GM12878 (cell line): ENCODE results near the gene CACNA1I. TPM values are rescaled to one million over a fixed set of nuclear protein-coding genes. Genes with fewer than 3 reads are reported as not detected.

Experiments used
- ATAC-seq: fragments of 200-7000 bp; cut with Tn5 transposase; 3 replicates; pipeline ENCODE4 v1.9.1; 2020; ENCODE audit warnings: mild to moderate bottlenecking, moderate library complexity
- BruUV-seq: library from RNA; stranded (reverse); fragments of 400-500 nt; replicated peaks from 2 replicates; lab custom pipeline; 2021; lab: Mats Ljungman, UMichigan
- CTCF ChIA-PET: fragments of 300-600 bp; sonication (Branson Sonifier 250); formaldehyde crosslinking; extraction: SDS; loops from one replicate; lab custom pipeline; 2021; ENCODE audit warnings: inconsistent platforms; lab: Yijun Ruan, JAX
- POLR2A ChIA-PET: fragments of 350-600 bp; formaldehyde crosslinking; extraction: SDS; loops from one replicate; lab custom pipeline; 2021; ENCODE audit warnings: inconsistent platforms; lab: Charles Lee
- RAD21 ChIA-PET: fragments of 300-600 bp; sonication (Branson Sonifier 250); formaldehyde crosslinking; loops from one replicate; lab custom pipeline; 2023; ENCODE audit warnings: antibody characterized with exemption; ENCODE audit not compliant: unreplicated experiment; lab: Charles Lee
- SMC1A ChIA-PET: fragments of 300-600 bp; sonication (Branson Sonifier 250); formaldehyde crosslinking; loops from one replicate; lab custom pipeline; 2023; ENCODE audit not compliant: unreplicated experiment, uncharacterized antibody; lab: Charles Lee
- DNase-seq: peaks from one replicate; pipeline ENCODE4 v3.0.0-alpha.2; 2011; ENCODE audit warnings: low read depth, low spot score
- FAIRE-seq: peaks from 3 replicates; lab custom pipeline; 2011; peaks lifted over from hg19 to GRCh38; lab: Jason Lieb, UNC
- H2AFZ ChIP-seq: 2 replicates; pipeline ENCODE4 v1.6.0; 2011; ENCODE audit warnings: low read depth, low read length, control low read depth; ENCODE audit not compliant: control insufficient read depth
- H3K27ac ChIP-seq: 2 replicates; pipeline ENCODE4 v1.5.1; 2011; ENCODE audit warnings: control low read depth; ENCODE audit not compliant: control insufficient read depth, insufficient read depth
- H3K27me3 ChIP-seq, 2 experiments: replicated peaks in 1 of 2; 2 replicates each; pipeline versions ENCODE4 v1.6.0 to v1.6.1; 2011; ENCODE audit warnings: low read length in 1 of 2; ENCODE audit not compliant: control insufficient read depth in 2 of 2, insufficient read depth in 2 of 2
- H3K36me3 ChIP-seq, 2 experiments: 2 replicates each; pipeline ENCODE4 v1.5.1; 2011; ENCODE audit warnings: low read length in 1 of 2; ENCODE audit not compliant: control insufficient read depth in 2 of 2, insufficient read depth in 2 of 2
- H3K4me1 ChIP-seq: 2 replicates; pipeline ENCODE4 v1.6.1; 2011; ENCODE audit warnings: mild to moderate bottlenecking, low read length, moderate library complexity, mixed read lengths; ENCODE audit not compliant: control insufficient read depth, insufficient read depth
- H3K4me2 ChIP-seq: 2 replicates; pipeline ENCODE4 v1.6.0; 2011; ENCODE audit warnings: control low read depth; ENCODE audit not compliant: control insufficient read depth, insufficient read depth
- H3K4me3 ChIP-seq: fragments of 200-600 bp; sonication (generic); 2 replicates; pipeline ENCODE4 v1.5.1; 2016
- H3K79me2 ChIP-seq: 2 replicates; pipeline ENCODE4 v1.6.0; 2011; ENCODE audit warnings: low read length; ENCODE audit not compliant: control insufficient read depth, insufficient read depth
- H3K9ac ChIP-seq: 2 replicates; pipeline ENCODE4 v1.8.0; 2011; ENCODE audit warnings: low read length, control low read depth, mixed read lengths; ENCODE audit not compliant: control insufficient read depth, insufficient read depth
- H3K9me3 ChIP-seq: replicated peaks from 3 replicates; pipeline ENCODE4 v1.5.1; 2011; ENCODE audit warnings: mild to moderate bottlenecking, low read length; ENCODE audit not compliant: control insufficient read depth, insufficient read depth
- H4K20me1 ChIP-seq: 2 replicates; pipeline ENCODE4 v1.6.0; 2011; ENCODE audit not compliant: control insufficient read depth, insufficient read depth
- POU2F2 ChIP-seq: IDR thresholded peaks from 3 replicates; pipeline ENCODE4 v1.6.1; 2011; ENCODE audit warnings: low read depth, mild to moderate bottlenecking, low read length, borderline replicate concordance
- RFX5 ChIP-seq: IDR thresholded peaks from 2 replicates; pipeline ENCODE4 v1.6.1; 2011; ENCODE audit warnings: low read depth, low read length, improper control_type of control experiment
- SUZ12 ChIP-seq: fragments of 200-600 bp; sonication (generic); IDR thresholded peaks from one replicate; pipeline ENCODE4 v1.6.1; 2018; ENCODE audit warnings: antibody characterized with exemption, mild to moderate bottlenecking; ENCODE audit not compliant: unreplicated experiment
- YY1 ChIP-seq: IDR thresholded peaks from 2 replicates; pipeline ENCODE4 v1.6.1; 2011; ENCODE audit warnings: low read depth, mild to moderate bottlenecking, low read length
- WGBS: methylation state at CpG from one replicate; pipeline ENCODE4 v1.1.6; 2016; ENCODE audit warnings: low lambda C conversion rate; ENCODE audit not compliant: insufficient replicate concordance, insufficient coverage; ENCODE audit errors: missing lambda C conversion rate; 5-methylcytosine and 5-hydroxymethylcytosine counted together
- in situ Hi-C: fragments of 300-500 bp; cut with MboI; formaldehyde crosslinking; loops from 9 replicates; pipeline ENCODE4 v1.14.3; 2018; ENCODE audit warnings: mixed read lengths
- intact Hi-C: fragments of 100-400 bp; cut with micrococcal nuclease; formaldehyde crosslinking; loops from one replicate; pipeline ENCODE4 v1.14.2; 2022; ENCODE audit not compliant: unreplicated experiment
- polyA plus RNA-seq, 11 experiments: library from polyadenylated mRNA; depleted of rRNA in 4 of 11; unstranded in 6 of 11; stranded (reverse) in 5 of 11; fragments of >200 nt; fragmentation: Nextera tagmentation in 4 of 11; fragmentation: Illumina TruSeq in 1 of 11; extraction: Ambion mirVana in 4 of 11; extraction: Trizol in 1 of 11; gene quantifications; 1 replicate in 1 of 11; 2 replicates in 10 of 11; pipeline versions ENCODE4 v1.2.1 to v1.2.3, GENCODE V29; 2011 to 2016; ENCODE audit warnings: inconsistent platforms in 2 of 11, missing spikeins in 2 of 11, low read depth in 1 of 11
- total RNA-seq, 4 experiments: library from RNA; depleted of rRNA in 3 of 4; stranded (reverse); fragments of >200 nt in 3 of 4; fragmentation: Illumina TruSeq in 1 of 4; extraction: Trizol in 1 of 4; gene quantifications; 2 replicates each; pipeline versions ENCODE4 v1.2.1 to v1.2.3, GENCODE V29; 2013 to 2021

CACNA1I gene
- total and polyA plus RNA-seq, 10 of the 15 experiments (the other 5 are each of a cell fraction or from before 2014, with no cell fraction given) = 0.01 to 0.03 TPM; not detected in 8

GRCh38 chr22:39658806-39659463 lies 88.4 kb downstream of the CACNA1I start (continued):
- TF ChIP-seq RFX5 = no peak

- intact Hi-C loops (no loop called here), in situ Hi-C loops (no loop called here)
- Histone ChIP-seq H3K4me1 (no peaks in the 10 kb centered on the region), H3K4me2 (no peak overlapping the region), H3K36me3 (no peaks in the 10 kb centered on the region), H3K27ac (no peak overlapping the region), H4K20me1 (no peaks in the 10 kb centered on the region), H3K4me3 (no peak overlapping the region), H3K27me3 (peaks cover 8 to 16% of the 10 kb centered on the region in 2 experiments), H2AFZ (no peak overlapping the region), H3K9ac (no peak overlapping the region), H3K79me2 (no peaks in the 10 kb centered on the region), H3K9me3 (no peaks in the 10 kb centered on the region)
- 90% methylated on average over 1 of the region's 1 CpG for WGBS
- no TSS peak for BruUV-seq
- ATAC-seq = no peak
- no peak for DNase-seq
- CTCF ChIA-PET = no interaction called here
- SMC1A ChIA-PET = no interaction called here
- POLR2A ChIA-PET = no interaction called here
- RAD21 ChIA-PET = no interaction called here
- FAIRE-seq = no peak
- TF ChIP-seq YY1 (no peak), POU2F2 (no peak), SUZ12 (no peak)
- TF ChIP-seq, all 136 proteins: peak for 0
These were observed 90.9 kb downstream of the CACNA1I start for GRCh38 chr22:39661501-39661841.
